ENCODE measurements around the gene AGAP9.
"Not testable (repeated sequence)": the region's sequence is repeated elsewhere in the genome, so short reads cannot be mapped to it uniquely, and the experiment has no call there.

AGAP9 gene

GRCh38 chr10:47523475-47523874, at the start of gene AGAP9:
Gene AGAP9 (minus strand): TSS chr10:47523638. CDS start chr10:47523526, 112 bp downstream.
- DNase-seq, result not testable (repeated sequence)

- DNase-seq, result not testable (repeated sequence)
These were observed 47.9 kb upstream of the AGAP9 start for GRCh38 chr10:47571138-47571912.

- DNase-seq, result not testable (repeated sequence)
These were observed 43.3 kb upstream of the AGAP9 start for GRCh38 chr10:47566757-47567156.

- not testable (repeated sequence) for DNase-seq
These were observed 42.8 kb upstream of the AGAP9 start for GRCh38 chr10:47566108-47566699.

GRCh38 chr10:47565517-47565920, 42.1 kb upstream of the AGAP9 start:
- not testable (repeated sequence) for DNase-seq

GRCh38 chr10:47564953-47565352, 41.5 kb upstream of the AGAP9 start:
- DNase-seq, result not testable (repeated sequence)

GRCh38 chr10:47564318-47564717, 40.9 kb upstream of the AGAP9 start:
- not testable (repeated sequence) for DNase-seq

- not testable (repeated sequence) for DNase-seq
These were observed 37.0 kb upstream of the AGAP9 start for GRCh38 chr10:47560452-47560851.

GRCh38 chr10:47559718-47560308, 36.4 kb upstream of the AGAP9 start:
- peak; percentile 1 for DNase-seq

GRCh38 chr10:47558109-47558508, 34.7 kb upstream of the AGAP9 start:
- peak; percentile 72 for DNase-seq

GRCh38 chr10:47557616-47558015, 34.2 kb upstream of the AGAP9 start:
- peak; percentile 65 for DNase-seq

GRCh38 chr10:47555334-47555733, 31.9 kb upstream of the AGAP9 start:
- DNase-seq, result not testable (repeated sequence)

- DNase-seq, result not testable (repeated sequence)
These were observed 31.1 kb upstream of the AGAP9 start for GRCh38 chr10:47554552-47554951.

GRCh38 chr10:47553860-47554247, 30.4 kb upstream of the AGAP9 start:
- DNase-seq, result peak; percentile 1

- peak; percentile 62 for DNase-seq
These were observed 29.9 kb upstream of the AGAP9 start for GRCh38 chr10:47553214-47553859.

- DNase-seq, result peak; percentile 72
These were observed 29.3 kb upstream of the AGAP9 start for GRCh38 chr10:47552719-47553118.

GRCh38 chr10:47547286-47547685, 23.8 kb upstream of the AGAP9 start:
- DNase-seq, result not testable (repeated sequence)

- DNase-seq, result not testable (repeated sequence)
These were observed 13.0 kb upstream of the AGAP9 start for GRCh38 chr10:47536430-47536829.

GRCh38 chr10:47502313-47502712, 21.1 kb downstream of the AGAP9 start:
- not testable (repeated sequence) for DNase-seq

- DNase-seq, result not testable (repeated sequence)
These were observed 29.2 kb downstream of the AGAP9 start for GRCh38 chr10:47494226-47494625.

- not testable (repeated sequence) for DNase-seq
These were observed 31.8 kb downstream of the AGAP9 start, which contains the start of gene FAM25G for GRCh38 chr10:47491600-47491999. Gene FAM25G (minus strand): TSS chr10:47491700. CDS start chr10:47491674, 26 bp downstream.

GRCh38 chr10:47489630-47490029, 33.8 kb downstream of the AGAP9 start:
- DNase-seq, result not testable (repeated sequence)

GRCh38 chr10:47485943-47486342, 37.5 kb downstream of the AGAP9 start:
- peak; percentile 32 for DNase-seq

Data from HCEC 1CT (cell line).